ENCODE results near the gene SIN3A. TPM values are rescaled to one million over a fixed set of nuclear protein-coding genes. Genes with fewer than 3 reads are reported as not detected.
"Not testable (repeated sequence)": the region's sequence is repeated elsewhere in the genome, so short reads cannot be mapped to it uniquely, and the experiment has no call there.

The SIN3A gene
- total and polyA plus RNA-seq, 2 experiments from 2014 or later = 13.9 to 27.7 TPM

GRCh38 chr15:75449585-75450306 lies 1.7 kb downstream of the SIN3A start:
- peak overlapping the region; percentile 81; the same call in 1 of the 2 replicates for H2AFZ ChIP-seq
- no peak for TF ChIP-seq EZH2phosphoT487 (IDR thresholded peaks at IDR 0.05; ENCODE audit: insufficient read depth, low read depth)
- TF ChIP-seq EZH2 (IDR thresholded peaks at IDR 0.05; ENCODE audit: insufficient read depth, poor library complexity, severe bottlenecking) = no peak
- H3F3A ChIP-seq (ENCODE audit: insufficient read depth) = peaks cover 34% of the 10 kb centered on the region
- no peaks in the 10 kb centered on the region for H3K9me2 ChIP-seq (ENCODE audit: insufficient read depth)
- no peaks in the 10 kb centered on the region for H3K9me3 ChIP-seq (ENCODE audit: low read depth)
- peaks cover 17% of the 10 kb centered on the region for H3K4me1 ChIP-seq (ENCODE audit: insufficient read depth)
- H3K4me2 ChIP-seq (ENCODE audit: unreplicated experiment) = peak overlapping the region; percentile 96
- in situ Hi-C loops (cut with MboI) = no loop called here
- no peaks in the 10 kb centered on the region for H3K36me3 ChIP-seq (ENCODE audit: low read depth)
- WGBS, 2 experiments (ENCODE audit: low coverage in 1 of 2, low lambda C conversion rate in 2 of 2, missing lambda C conversion rate in 2 of 2) = 46 to 51% methylated on average over 14 of the region's 14 CpGs
- H3K79me2 ChIP-seq (ENCODE audit: insufficient read depth) = peaks cover 66% of the 10 kb centered on the region
- H3K27ac ChIP-seq = peak overlapping the region; percentile 97
- H3K27me3 ChIP-seq (replicated peaks; ENCODE audit: insufficient read depth) = no peaks in the 10 kb centered on the region
- H4K20me1 ChIP-seq (ENCODE audit: insufficient read depth) = no peaks in the 10 kb centered on the region
- H3K4me3 ChIP-seq = peak overlapping the region; percentile 99
- H3K9ac ChIP-seq = peak overlapping the region; percentile 92
- peak; percentile 4 for DNase-seq

GRCh38 chr15:75448171-75448570 lies 3.3 kb downstream of the SIN3A start:
- Histone ChIP-seq H3F3A (ENCODE audit: insufficient read depth) (peaks cover 39% of the 10 kb centered on the region), H3K4me1 (ENCODE audit: insufficient read depth) (peaks cover 32% of the 10 kb centered on the region), H3K79me2 (ENCODE audit: insufficient read depth) (peaks cover 78% of the 10 kb centered on the region)
- in situ Hi-C loops (cut with MboI); DNase-seq; H3K27me3 ChIP-seq (replicated peaks; ENCODE audit: insufficient read depth); H3K9ac ChIP-seq; H3K4me3 ChIP-seq; H3K9me3 ChIP-seq (ENCODE audit: low read depth); H3K27ac ChIP-seq; H3K36me3 ChIP-seq (ENCODE audit: low read depth); H3K9me2 ChIP-seq (ENCODE audit: insufficient read depth); H3K4me2 ChIP-seq (ENCODE audit: unreplicated experiment); H2AFZ ChIP-seq; H4K20me1 ChIP-seq (ENCODE audit: insufficient read depth): not testable (repeated sequence)
- 91 to 94% methylated on average over 13 of the region's 13 CpGs for WGBS, 2 experiments (ENCODE audit: low coverage in 1 of 2, low lambda C conversion rate in 2 of 2, missing lambda C conversion rate in 2 of 2)

GRCh38 chr15:75446151-75446550 lies 5.3 kb downstream of the SIN3A start:
- peaks cover 29% of the 10 kb centered on the region for H3F3A ChIP-seq (ENCODE audit: insufficient read depth)
- H3K9me2 ChIP-seq (ENCODE audit: insufficient read depth) = no peaks in the 10 kb centered on the region
- H2AFZ ChIP-seq = no peak overlapping the region
- H4K20me1 ChIP-seq (ENCODE audit: insufficient read depth) = no peaks in the 10 kb centered on the region
- no peaks in the 10 kb centered on the region for H3K27me3 ChIP-seq (replicated peaks; ENCODE audit: insufficient read depth)
- H3K79me2 ChIP-seq (ENCODE audit: insufficient read depth) = peaks cover 94% of the 10 kb centered on the region
- TF ChIP-seq EZH2phosphoT487 (IDR thresholded peaks at IDR 0.05; ENCODE audit: insufficient read depth, low read depth) (no peak), EZH2 (IDR thresholded peaks at IDR 0.05; ENCODE audit: insufficient read depth, poor library complexity, severe bottlenecking) (no peak)
- no peak for DNase-seq
- no peak overlapping the region for H3K9ac ChIP-seq
- peaks cover 7% of the 10 kb centered on the region for H3K36me3 ChIP-seq (ENCODE audit: low read depth)
- WGBS, 2 experiments (ENCODE audit: low coverage in 1 of 2, low lambda C conversion rate in 2 of 2, missing lambda C conversion rate in 2 of 2) = 82 to 88% methylated on average over 3 of the region's 3 CpGs
- in situ Hi-C loops (cut with MboI) = no loop called here
- no peak overlapping the region for H3K4me3 ChIP-seq
- no peaks in the 10 kb centered on the region for H3K9me3 ChIP-seq (ENCODE audit: low read depth)
- H3K27ac ChIP-seq = no peak overlapping the region
- H3K4me1 ChIP-seq (ENCODE audit: insufficient read depth) = peaks cover 26% of the 10 kb centered on the region
- H3K4me2 ChIP-seq (ENCODE audit: unreplicated experiment) = no peak overlapping the region

- H3K4me3 ChIP-seq; in situ Hi-C loops (cut with MboI); H3K9me2 ChIP-seq (ENCODE audit: insufficient read depth); H3K36me3 ChIP-seq (ENCODE audit: low read depth); H3K9me3 ChIP-seq (ENCODE audit: low read depth); H3K27me3 ChIP-seq (replicated peaks; ENCODE audit: insufficient read depth); H3K9ac ChIP-seq; H4K20me1 ChIP-seq (ENCODE audit: insufficient read depth); H3K27ac ChIP-seq; H3K4me2 ChIP-seq (ENCODE audit: unreplicated experiment); H2AFZ ChIP-seq; DNase-seq: not testable (repeated sequence)
- H3K79me2 ChIP-seq (ENCODE audit: insufficient read depth) = peaks cover 100% of the 10 kb centered on the region
- H3F3A ChIP-seq (ENCODE audit: insufficient read depth) = peaks cover 27% of the 10 kb centered on the region
- 93 to 94% methylated on average over 10 of the region's 10 CpGs for WGBS, 2 experiments (ENCODE audit: low coverage in 1 of 2, low lambda C conversion rate in 2 of 2, missing lambda C conversion rate in 2 of 2)
- peaks cover 26% of the 10 kb centered on the region for H3K4me1 ChIP-seq (ENCODE audit: insufficient read depth)
These were observed 6.2 kb downstream of the SIN3A start for GRCh38 chr15:75445324-75445723.

DNA sequence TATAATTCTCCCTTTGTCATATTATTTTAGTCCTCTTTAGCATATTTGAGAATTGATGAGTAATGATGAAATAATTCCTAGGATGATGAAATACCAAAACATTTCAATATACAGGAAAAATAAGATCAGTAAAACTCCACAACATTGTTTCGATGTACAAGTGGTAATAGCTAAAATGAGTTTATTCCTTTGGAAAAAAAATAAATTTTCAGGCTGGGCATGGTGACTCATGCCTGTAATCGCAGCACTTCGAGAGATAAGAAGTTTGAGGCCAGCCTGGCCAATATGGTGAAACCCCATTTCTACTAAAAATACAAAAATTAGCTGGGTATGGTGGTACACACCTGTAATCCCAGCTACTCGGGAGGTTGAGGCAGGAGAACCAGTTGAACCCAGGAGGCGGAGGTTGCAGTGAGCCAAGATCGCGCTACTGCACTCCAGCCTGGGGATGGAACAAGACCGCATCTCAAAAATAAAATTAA lies 7.5 kb downstream of the SIN3A start:
- in situ Hi-C loops (cut with MboI); H3K27me3 ChIP-seq (replicated peaks; ENCODE audit: insufficient read depth); H3K36me3 ChIP-seq (ENCODE audit: low read depth); H3K9me2 ChIP-seq (ENCODE audit: insufficient read depth); H4K20me1 ChIP-seq (ENCODE audit: insufficient read depth); H3K9me3 ChIP-seq (ENCODE audit: low read depth); H2AFZ ChIP-seq: not testable (repeated sequence)
- Histone ChIP-seq H3K4me2 (ENCODE audit: unreplicated experiment) (peak overlapping the region; percentile 36), H3K4me3 (peak overlapping the region; percentile 2; the same call in 1 of the 2 replicates), H3K9ac (peak overlapping the region; percentile 29), H3K79me2 (ENCODE audit: insufficient read depth) (peaks cover 100% of the 10 kb centered on the region), H3K27ac (peak overlapping the region; percentile 54), H3K4me1 (ENCODE audit: insufficient read depth) (peaks cover 18% of the 10 kb centered on the region), H3F3A (ENCODE audit: insufficient read depth) (peaks cover 14% of the 10 kb centered on the region)
- peak; percentile 46 for DNase-seq
- WGBS, 2 experiments (ENCODE audit: low coverage in 1 of 2, low lambda C conversion rate in 2 of 2, missing lambda C conversion rate in 2 of 2) = 64 to 67% methylated on average over 8 of the region's 8 CpGs

All from GM23248 (cell line).